Measurements from ENCODE around the gene LGALS4.
A peak's percentile ranks its signal among the peaks of the same experiment; 100 is the strongest.
"Not testable (repeated sequence)": the region's sequence is repeated elsewhere in the genome, so short reads cannot be mapped to it uniquely, and the experiment has no call there.

LGALS4 gene, protein sequence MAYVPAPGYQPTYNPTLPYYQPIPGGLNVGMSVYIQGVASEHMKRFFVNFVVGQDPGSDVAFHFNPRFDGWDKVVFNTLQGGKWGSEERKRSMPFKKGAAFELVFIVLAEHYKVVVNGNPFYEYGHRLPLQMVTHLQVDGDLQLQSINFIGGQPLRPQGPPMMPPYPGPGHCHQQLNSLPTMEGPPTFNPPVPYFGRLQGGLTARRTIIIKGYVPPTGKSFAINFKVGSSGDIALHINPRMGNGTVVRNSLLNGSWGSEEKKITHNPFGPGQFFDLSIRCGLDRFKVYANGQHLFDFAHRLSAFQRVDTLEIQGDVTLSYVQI

DNA sequence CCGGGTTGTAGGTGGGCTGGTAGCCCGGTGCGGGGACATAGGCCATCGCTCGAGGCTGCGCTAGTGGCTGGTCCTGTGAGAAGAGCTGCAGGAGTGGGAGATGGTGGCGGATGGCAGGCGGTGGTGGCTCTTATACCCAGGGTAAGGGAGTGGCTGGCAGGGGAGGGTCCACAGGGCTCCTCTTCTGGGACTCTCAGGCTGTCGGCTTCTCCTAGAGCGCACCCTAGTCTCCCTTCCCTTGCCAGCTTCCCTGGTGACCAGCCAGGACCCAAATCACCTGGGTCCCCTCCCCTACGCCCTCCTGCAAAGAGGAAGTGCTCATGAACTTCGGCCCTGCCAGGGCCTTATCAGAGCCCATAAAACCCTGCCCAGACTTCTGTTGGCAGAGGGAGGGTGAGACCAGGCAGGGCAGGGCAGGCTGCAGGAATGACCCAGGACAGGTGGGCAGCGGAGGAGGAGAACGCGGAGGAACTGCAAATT, at the start of gene LGALS4:
Gene LGALS4, minus strand, starts transcription at position 105 of the 480 bp plus-strand sequence. Its CDS starts 59 bp downstream, at position 46.
- peaks cover 23% of the 10 kb centered on the region for H3K4me1 ChIP-seq (ENCODE audit: control insufficient read depth, insufficient read depth, low read length)
- H3K27me3 ChIP-seq (ENCODE audit: control insufficient read depth, insufficient read depth, low read length) = no peaks in the 10 kb centered on the region
- H3K4me3 ChIP-seq (ENCODE audit: low read length) = peak within 1 kb of the TSS; percentile 76
- H3K9ac ChIP-seq (ENCODE audit: low read length) = peak within 1 kb of the TSS; percentile 85
- peaks cover 4% of the 10 kb centered on the region for H3K36me3 ChIP-seq (ENCODE audit: control insufficient read depth, insufficient read depth, low read length)
- no peaks in the 10 kb centered on the region for H3K9me3 ChIP-seq (ENCODE audit: control insufficient read depth, low read length)

DNA sequence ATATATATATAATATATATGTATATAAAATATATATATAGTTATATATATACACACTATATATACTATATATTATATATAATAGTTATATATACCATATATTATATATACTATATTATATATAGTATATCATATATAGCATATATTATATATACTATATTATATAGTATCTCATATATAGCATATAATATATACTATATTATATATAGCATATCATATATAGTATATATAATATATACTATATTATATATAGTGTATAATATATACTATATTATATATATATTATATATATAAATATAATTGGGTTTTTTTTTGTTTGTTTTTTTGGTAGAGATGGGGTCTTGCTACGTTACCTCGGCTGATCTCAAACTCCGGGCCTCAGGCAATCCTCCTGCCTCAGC, 48.6 kb upstream of the LGALS4 start:
- Histone ChIP-seq H3K4me1 (ENCODE audit: control insufficient read depth, insufficient read depth, low read length) (peaks cover 36% of the 10 kb centered on the region), H3K9me3 (ENCODE audit: control insufficient read depth, low read length) (no peaks in the 10 kb centered on the region), H3K36me3 (ENCODE audit: control insufficient read depth, insufficient read depth, low read length) (no peaks in the 10 kb centered on the region), H3K4me3 (ENCODE audit: low read length) (no peak overlapping the region), H3K27me3 (ENCODE audit: control insufficient read depth, insufficient read depth, low read length) (no peaks in the 10 kb centered on the region), H3K9ac (ENCODE audit: low read length) (no peak overlapping the region)

DNA sequence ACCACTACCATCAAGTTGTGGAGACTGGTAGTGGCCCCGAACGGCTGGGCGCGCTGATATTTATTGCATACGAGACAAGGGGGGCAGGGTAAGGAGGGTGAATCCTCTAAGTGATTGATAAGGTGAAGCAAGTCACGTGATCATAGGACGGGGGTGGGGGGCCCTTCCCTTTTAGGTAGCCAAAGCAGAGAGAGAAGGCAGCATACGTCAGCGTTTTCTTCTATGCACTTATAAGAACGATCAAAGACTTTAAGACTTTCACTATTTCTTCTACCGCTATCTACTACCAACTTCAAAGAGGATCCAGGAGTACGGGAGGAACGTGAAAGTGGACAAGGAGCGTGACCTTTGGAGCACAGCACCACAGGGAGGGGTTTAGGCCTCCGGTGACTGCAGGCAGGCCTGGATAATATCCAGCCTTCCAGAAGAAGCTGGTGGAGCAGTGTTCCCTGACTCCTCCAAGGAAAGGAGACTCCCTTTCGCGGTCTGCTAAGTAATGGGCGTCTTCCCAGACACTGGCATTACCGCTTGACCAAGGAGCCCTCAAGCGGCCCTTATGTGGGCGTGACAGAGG, 47.0 kb upstream of the LGALS4 start:
- H3K9me3 ChIP-seq (ENCODE audit: control insufficient read depth, low read length); H3K4me3 ChIP-seq (ENCODE audit: low read length); H3K36me3 ChIP-seq (ENCODE audit: control insufficient read depth, insufficient read depth, low read length); H3K27me3 ChIP-seq (ENCODE audit: control insufficient read depth, insufficient read depth, low read length); H3K9ac ChIP-seq (ENCODE audit: low read length): not testable (repeated sequence)
- peaks cover 21% of the 10 kb centered on the region for H3K4me1 ChIP-seq (ENCODE audit: control insufficient read depth, insufficient read depth, low read length)

DNA sequence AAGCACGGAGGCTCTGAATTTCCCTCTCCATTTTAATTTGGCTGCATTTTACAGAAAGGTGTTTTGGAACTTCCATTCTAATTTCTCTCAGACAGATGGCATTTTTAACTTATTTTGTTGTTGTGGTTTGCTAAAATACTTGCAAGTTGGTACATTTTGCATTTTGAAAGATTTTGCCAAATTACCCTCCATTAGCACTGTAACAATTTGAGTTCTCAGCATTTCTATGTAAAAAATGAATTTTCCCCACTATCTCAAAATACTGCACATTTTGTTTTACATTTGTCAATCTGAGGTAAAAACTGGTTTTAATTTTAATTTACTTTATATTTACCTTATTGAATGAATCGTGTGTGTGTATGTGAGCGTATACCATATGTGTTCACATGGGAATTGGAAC, 44.1 kb upstream of the LGALS4 start:
- no peaks in the 10 kb centered on the region for H3K36me3 ChIP-seq (ENCODE audit: control insufficient read depth, insufficient read depth, low read length)

DNA sequence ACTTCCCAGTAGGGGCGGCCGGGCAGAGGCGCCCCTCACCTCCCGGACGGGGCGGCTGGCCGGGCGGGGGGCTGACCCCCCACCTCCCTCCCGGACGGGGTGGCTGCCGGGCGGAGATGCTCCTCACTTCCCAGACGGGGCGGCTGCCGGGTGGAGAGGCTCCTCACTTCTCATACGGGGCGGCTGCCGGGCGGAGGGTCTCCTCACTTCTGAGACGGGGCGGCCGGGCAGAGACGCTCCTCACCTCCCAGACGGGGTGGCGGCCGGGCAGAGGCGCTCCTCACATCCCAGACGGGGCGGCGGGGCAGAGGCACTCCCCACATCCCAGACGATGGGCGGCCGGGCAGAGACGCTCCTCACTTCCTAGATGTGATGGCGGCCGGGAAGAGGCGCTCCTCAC, 43.0 kb upstream of the LGALS4 start:
- H3K9me3 ChIP-seq (ENCODE audit: control insufficient read depth, low read length); H3K9ac ChIP-seq (ENCODE audit: low read length); H3K27me3 ChIP-seq (ENCODE audit: control insufficient read depth, insufficient read depth, low read length); H3K36me3 ChIP-seq (ENCODE audit: control insufficient read depth, insufficient read depth, low read length); H3K4me3 ChIP-seq (ENCODE audit: low read length): not testable (repeated sequence)
- H3K4me1 ChIP-seq (ENCODE audit: control insufficient read depth, insufficient read depth, low read length) = peaks cover 19% of the 10 kb centered on the region

More for the DNA sequence above, 44.1 kb upstream of the LGALS4 start:
- Histone ChIP-seq H3K9me3 (ENCODE audit: control insufficient read depth, low read length) (no peaks in the 10 kb centered on the region), H3K9ac (ENCODE audit: low read length) (no peak overlapping the region), H3K4me3 (ENCODE audit: low read length) (no peak overlapping the region), H3K4me1 (ENCODE audit: control insufficient read depth, insufficient read depth, low read length) (peaks cover 12% of the 10 kb centered on the region), H3K27me3 (ENCODE audit: control insufficient read depth, insufficient read depth, low read length) (no peaks in the 10 kb centered on the region)

DNA sequence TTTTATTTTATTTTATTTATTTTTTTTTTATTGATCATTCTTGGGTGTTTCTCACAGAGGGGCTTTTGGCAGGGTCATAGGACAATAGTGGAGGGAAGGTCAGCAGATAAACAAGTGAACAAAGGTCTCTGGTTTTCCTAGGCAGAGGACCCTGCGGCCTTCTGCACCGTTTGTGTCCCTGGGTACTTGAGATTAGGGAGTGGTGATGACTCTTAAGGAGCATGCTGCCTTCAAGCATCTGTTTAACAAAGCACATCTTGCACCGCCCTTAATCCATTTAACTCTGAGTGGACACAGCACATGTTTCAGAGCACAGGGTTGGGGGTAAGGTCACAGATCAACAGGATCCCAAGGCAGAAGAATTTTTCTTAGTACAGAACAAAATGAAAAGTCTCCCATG, 42.2 kb upstream of the LGALS4 start:
- not testable (repeated sequence) for H3K36me3 ChIP-seq (ENCODE audit: control insufficient read depth, insufficient read depth, low read length); H3K27me3 ChIP-seq (ENCODE audit: control insufficient read depth, insufficient read depth, low read length); H3K9me3 ChIP-seq (ENCODE audit: control insufficient read depth, low read length); H3K9ac ChIP-seq (ENCODE audit: low read length); H3K4me3 ChIP-seq (ENCODE audit: low read length)
- peaks cover 18% of the 10 kb centered on the region for H3K4me1 ChIP-seq (ENCODE audit: control insufficient read depth, insufficient read depth, low read length)

DNA sequence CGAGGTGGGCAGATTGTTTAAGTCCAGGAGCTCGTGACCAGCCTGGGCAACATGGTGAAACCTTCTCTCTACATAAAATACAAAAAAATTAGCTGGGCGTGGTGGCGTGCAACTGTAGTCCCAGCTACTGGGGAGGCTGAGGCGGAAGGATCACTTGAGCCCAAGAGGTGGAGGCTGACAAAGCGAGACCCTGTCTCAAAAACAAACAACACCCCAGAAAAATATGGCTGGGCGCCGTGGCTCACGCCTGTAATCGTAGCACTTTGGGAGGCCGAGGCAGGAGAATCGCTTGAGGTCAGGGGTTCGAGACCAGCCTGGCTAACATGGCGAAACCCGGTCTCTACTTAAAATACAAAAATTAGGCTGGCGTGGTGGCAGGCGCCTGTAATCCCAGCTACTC, 40.5 kb upstream of the LGALS4 start:
- no peaks in the 10 kb centered on the region for H3K27me3 ChIP-seq (ENCODE audit: control insufficient read depth, insufficient read depth, low read length)
- peak overlapping the region; percentile 92 for H3K9ac ChIP-seq (ENCODE audit: low read length)
- no peaks in the 10 kb centered on the region for H3K9me3 ChIP-seq (ENCODE audit: control insufficient read depth, low read length)
- no peaks in the 10 kb centered on the region for H3K36me3 ChIP-seq (ENCODE audit: control insufficient read depth, insufficient read depth, low read length)
- peak overlapping the region; percentile 79 for H3K4me3 ChIP-seq (ENCODE audit: low read length)
- H3K4me1 ChIP-seq (ENCODE audit: control insufficient read depth, insufficient read depth, low read length) = peaks cover 21% of the 10 kb centered on the region

DNA sequence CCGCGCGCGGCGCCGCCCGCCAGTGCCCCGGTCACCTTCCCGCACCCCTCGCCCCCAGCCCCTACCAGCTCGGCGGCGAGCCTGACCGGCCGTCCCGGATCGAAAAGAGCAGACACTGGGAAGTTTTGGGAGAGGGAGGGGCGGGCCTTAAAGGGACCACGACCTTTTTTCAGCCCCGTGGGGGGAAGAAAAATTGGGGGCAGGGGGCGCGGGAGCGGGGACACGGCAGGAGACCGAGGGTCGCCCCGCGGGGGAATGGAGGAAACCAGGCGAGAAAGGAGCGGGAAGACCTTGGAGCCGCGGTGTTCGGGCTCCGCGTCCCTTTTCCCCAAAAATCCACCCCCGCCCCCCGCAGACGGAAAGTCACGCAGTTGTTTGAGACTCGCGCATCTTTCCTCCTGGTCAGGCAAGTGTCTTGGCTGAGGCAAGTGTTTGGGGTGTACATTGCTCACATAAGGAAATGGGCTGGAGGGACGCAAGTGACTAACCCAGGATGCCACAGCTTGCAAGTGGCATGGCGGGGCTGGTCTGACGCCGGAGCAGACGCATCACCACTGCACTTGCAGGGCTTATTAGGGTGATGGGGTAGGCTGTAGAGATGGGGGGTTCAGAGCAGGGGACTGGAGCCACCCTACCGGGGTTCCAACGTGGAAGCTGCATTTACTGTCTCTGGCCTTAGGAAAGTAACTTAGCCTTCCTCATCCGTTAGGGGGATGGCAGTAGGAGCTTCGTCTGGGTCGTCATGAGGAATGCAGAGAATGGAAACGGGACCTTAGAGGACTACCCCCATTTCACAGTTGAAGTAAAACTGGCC, 39.7 kb upstream of the LGALS4 start:
- peaks cover 5% of the 10 kb centered on the region for H3K36me3 ChIP-seq (ENCODE audit: control insufficient read depth, insufficient read depth, low read length)
- no peaks in the 10 kb centered on the region for H3K27me3 ChIP-seq (ENCODE audit: control insufficient read depth, insufficient read depth, low read length)
- H3K9ac ChIP-seq (ENCODE audit: low read length) = peak overlapping the region; percentile 92
- peak overlapping the region; percentile 79 for H3K4me3 ChIP-seq (ENCODE audit: low read length)
- H3K4me1 ChIP-seq (ENCODE audit: control insufficient read depth, insufficient read depth, low read length) = peaks cover 28% of the 10 kb centered on the region
- no peaks in the 10 kb centered on the region for H3K9me3 ChIP-seq (ENCODE audit: control insufficient read depth, low read length)

DNA sequence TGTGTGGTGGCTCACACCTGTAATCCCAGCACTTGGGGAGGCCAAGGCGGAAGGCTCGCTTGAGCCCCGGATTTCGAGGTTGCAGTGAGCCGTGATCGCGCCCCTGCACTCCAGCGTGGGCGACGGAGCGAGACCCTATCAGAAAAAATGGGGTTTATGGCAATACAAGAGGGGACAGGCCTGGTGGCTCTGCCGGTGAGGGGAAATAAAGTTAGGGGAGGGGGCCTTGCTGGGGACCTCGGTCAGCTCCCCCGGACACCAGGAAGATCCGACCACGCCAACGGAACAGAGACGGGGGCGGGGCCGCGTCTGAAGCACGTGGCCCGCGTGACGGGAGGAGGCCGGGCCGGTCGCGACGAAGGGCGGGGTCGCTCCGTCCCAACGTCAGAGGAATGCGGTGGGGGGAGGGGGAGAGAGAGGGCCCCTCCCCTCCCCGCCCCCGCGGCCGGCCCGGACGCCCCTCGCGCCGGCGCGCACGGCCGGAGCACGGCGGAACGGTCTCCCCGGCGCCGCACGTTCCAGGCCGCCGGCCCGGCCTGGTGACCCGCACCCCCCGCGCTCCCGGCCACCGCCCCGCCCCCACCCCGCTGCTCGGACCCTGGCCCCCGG, 39.0 kb upstream of the LGALS4 start:
- H3K9me3 ChIP-seq (ENCODE audit: control insufficient read depth, low read length) = no peaks in the 10 kb centered on the region
- peak overlapping the region; percentile 92 for H3K9ac ChIP-seq (ENCODE audit: low read length)
- peaks cover 28% of the 10 kb centered on the region for H3K4me1 ChIP-seq (ENCODE audit: control insufficient read depth, insufficient read depth, low read length)
- peak overlapping the region; percentile 77 for H3K4me3 ChIP-seq (ENCODE audit: low read length)
- peaks cover 11% of the 10 kb centered on the region for H3K36me3 ChIP-seq (ENCODE audit: control insufficient read depth, insufficient read depth, low read length)
- no peaks in the 10 kb centered on the region for H3K27me3 ChIP-seq (ENCODE audit: control insufficient read depth, insufficient read depth, low read length)

DNA sequence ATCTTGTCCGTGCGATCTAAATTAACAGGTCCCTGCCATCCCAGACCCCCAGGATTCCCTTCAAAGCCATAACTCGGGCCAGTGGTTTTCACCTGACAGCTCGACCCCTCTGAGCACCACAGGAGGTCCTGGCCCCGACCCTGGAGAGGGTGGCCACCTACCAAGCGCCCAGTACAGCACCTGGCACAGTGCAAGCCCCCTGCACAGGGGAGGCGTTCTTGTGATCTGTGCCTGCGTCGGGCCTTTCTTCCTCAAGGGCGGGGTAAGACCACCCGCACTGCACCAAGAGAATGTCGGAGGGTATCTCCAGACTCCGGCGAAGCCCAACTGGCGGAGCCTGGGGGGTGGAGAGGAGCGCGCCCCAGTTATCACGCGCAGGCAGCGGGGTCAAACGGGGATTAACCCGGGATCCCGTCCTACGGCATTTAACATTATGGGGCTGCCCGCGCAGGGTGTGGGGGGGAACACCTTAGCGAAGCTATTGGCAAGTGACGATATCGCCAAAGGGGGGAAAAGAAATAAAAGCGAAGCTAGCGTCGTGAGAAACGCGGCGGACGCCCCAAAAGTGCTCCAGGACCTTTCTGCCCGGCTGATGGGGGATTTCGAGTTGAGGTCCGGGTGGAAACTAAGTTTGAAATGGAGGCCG, 38.4 kb upstream of the LGALS4 start:
- Histone ChIP-seq H3K27me3 (ENCODE audit: control insufficient read depth, insufficient read depth, low read length) (no peaks in the 10 kb centered on the region), H3K4me3 (ENCODE audit: low read length) (peak overlapping the region; percentile 77), H3K9me3 (ENCODE audit: control insufficient read depth, low read length) (no peaks in the 10 kb centered on the region), H3K36me3 (ENCODE audit: control insufficient read depth, insufficient read depth, low read length) (peaks cover 14% of the 10 kb centered on the region), H3K4me1 (ENCODE audit: control insufficient read depth, insufficient read depth, low read length) (peaks cover 28% of the 10 kb centered on the region), H3K9ac (ENCODE audit: low read length) (peak overlapping the region; percentile 79)

DNA sequence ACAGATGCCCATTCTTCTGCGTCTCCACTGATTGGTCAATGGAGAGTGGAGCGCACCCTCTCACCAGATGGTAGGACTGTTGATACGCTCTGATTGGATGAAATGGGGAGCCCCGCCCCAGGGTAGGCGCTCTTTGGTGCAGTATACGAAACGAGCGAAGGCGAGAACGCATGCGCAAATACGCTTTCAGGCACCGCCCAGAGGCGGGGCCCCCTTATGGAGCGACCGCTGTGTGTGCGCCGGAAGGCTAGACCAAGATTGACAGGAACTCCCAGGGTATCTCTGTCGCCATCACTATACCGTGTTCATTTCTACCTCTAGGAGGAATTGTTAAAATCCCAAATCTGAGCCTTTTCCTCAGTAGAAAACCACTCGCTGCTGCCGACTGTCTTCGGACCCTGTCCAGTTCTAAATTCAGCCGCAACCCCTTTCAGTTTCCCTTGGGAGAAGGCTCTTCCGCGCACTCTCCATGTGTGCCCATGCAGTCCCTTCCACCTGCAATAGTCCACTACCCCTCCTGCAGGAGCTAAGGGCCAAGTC, 37.8 kb upstream of the LGALS4 start:
- Histone ChIP-seq H3K36me3 (ENCODE audit: control insufficient read depth, insufficient read depth, low read length) (peaks cover 20% of the 10 kb centered on the region), H3K4me3 (ENCODE audit: low read length) (peak overlapping the region; percentile 77), H3K9ac (ENCODE audit: low read length) (peak overlapping the region; percentile 79), H3K9me3 (ENCODE audit: control insufficient read depth, low read length) (no peaks in the 10 kb centered on the region), H3K4me1 (ENCODE audit: control insufficient read depth, insufficient read depth, low read length) (peaks cover 28% of the 10 kb centered on the region), H3K27me3 (ENCODE audit: control insufficient read depth, insufficient read depth, low read length) (no peaks in the 10 kb centered on the region)
